Loucy (cell line): ENCODE measurements around the gene WDR7.

Source experiments
- EZH2phosphoT487 ChIP-seq: fragments of 200-600 bp; IDR thresholded peaks from 2 replicates; pipeline ENCODE4 v1.6.1; 2018; ENCODE audit warnings: antibody characterized with exemption, mild to moderate bottlenecking, moderate library complexity, borderline replicate concordance
- TF ChIP-seq, protein P1 (sequence below): fragments of 200-600 bp; sonication (generic); conservative IDR thresholded peaks from 2 replicates; pipeline ENCODE4 v1.5.1; 2014; ENCODE audit warnings: mild to moderate bottlenecking, antibody characterized with exemption, low read length

DNA sequence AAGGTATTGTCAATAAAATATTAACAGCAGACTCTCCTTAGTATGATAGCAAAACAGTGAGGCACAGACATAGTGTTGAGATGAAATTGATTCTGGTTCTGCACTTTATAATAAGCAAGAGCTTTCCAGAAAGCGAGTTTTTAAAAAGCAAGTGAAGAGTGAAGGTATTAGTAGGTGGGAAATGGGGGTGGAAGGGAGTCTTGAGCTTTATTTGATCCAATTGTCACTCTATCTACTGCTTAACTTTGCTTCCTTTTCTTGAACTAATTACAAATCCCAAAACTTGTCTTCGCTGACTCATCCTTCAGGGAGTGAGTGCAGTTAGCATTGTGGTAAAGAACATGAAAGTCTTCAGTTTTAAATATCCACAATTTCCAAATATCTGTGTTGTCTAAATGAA lies 375.2 kb downstream of the WDR7 start:
- TF ChIP-seq, protein P1, sequence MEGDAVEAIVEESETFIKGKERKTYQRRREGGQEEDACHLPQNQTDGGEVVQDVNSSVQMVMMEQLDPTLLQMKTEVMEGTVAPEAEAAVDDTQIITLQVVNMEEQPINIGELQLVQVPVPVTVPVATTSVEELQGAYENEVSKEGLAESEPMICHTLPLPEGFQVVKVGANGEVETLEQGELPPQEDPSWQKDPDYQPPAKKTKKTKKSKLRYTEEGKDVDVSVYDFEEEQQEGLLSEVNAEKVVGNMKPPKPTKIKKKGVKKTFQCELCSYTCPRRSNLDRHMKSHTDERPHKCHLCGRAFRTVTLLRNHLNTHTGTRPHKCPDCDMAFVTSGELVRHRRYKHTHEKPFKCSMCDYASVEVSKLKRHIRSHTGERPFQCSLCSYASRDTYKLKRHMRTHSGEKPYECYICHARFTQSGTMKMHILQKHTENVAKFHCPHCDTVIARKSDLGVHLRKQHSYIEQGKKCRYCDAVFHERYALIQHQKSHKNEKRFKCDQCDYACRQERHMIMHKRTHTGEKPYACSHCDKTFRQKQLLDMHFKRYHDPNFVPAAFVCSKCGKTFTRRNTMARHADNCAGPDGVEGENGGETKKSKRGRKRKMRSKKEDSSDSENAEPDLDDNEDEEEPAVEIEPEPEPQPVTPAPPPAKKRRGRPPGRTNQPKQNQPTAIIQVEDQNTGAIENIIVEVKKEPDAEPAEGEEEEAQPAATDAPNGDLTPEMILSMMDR, result no peak
- no peak for TF ChIP-seq EZH2phosphoT487
